HG03442 (cell line): Measurements from ENCODE around the gene HOXB2.

Experiments used
- ATAC-seq: cut with Tn5 transposase; IDR thresholded peaks from one replicate; pipeline ENCODE4 v1.9.1; 2021; ENCODE audit warnings: mild to moderate bottlenecking, moderate library complexity; ENCODE audit not compliant: unreplicated experiment

The HOXB2 gene

DNA sequence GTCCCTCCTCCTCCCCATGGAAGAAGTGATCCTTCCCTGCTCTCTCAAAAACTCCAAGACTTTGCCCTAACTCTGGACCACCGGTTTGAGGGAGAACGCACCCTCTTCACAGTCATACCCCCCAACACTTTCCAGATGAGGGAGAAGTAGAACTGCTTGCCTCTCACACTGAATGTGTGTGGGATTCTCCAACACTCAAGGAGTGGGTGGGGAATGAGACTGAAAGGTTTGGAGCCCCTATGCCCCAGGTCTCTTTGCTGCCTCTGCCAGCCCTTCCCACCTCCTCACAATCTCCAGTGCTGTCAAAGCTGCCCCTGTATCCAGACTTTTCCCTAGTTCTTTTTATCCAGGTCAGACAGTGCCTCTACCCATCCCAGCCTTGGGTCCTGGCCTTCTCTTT, 21.8 kb upstream of the HOXB2 start:
- no peak for ATAC-seq

DNA sequence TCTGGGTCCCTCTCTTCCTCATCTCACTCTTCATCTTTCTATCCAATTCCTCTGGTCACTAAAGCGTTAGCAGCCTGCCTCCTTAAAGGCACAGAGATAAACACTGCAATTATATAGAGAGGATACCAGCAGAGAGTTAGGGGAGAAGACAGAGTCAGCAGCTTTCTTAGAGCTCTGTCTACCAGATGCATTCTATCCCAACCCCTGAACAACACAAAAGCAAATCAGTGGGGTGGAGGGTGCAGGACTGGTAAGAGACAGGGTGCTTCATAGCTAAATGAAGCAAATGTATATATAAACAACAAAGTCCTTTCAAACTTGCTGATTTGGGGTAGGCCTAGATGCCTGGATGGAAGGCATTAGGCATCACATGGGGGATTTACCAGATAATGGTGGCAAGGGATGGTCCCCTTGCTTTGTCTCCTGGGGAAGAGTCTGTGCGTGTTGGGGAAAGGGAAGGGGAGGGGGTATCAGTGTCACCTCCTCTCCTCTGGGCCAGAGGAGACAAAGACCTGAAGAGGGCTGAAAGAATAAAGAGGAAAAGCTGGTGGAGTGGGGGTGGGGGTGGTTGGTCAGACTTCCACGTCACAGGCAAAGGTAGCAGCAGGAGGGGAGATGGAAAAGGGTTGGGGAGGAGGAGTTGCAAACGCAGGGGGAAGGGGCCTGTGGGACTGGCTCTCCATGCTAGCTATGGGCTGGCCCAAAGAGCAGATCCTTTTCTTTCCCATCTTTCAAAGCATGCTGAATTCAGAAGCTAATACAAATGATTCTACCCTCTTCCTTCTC, 21.2 kb upstream of the HOXB2 start:
- no peak for ATAC-seq

DNA sequence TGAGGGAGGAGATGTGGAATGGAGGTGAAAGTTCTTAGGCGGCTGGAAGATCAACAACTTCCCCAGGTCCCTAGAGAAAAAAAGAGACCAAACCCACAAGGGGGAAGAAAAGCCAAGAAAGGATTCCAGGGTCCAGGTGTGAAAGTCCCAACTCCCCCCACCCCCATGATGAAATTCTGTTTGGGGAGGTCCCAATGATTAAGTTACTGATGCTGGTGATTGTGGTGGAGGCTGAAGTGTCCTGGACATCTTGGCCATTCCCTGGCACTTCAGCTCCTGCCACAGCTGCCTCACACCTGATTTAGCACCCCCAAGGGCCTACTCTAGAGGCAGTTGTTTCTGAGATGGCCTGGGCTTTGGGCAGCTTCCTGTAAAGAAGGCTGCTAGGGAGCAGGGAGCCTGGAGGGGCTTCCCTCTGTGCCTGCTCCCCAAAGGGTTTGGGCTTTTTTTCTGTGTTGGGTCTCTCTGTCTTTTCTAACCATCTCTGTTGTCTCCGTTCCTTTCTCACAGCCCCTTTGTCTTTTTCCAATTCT, 20.2 kb upstream of the HOXB2 start:
- ATAC-seq = no peak

DNA sequence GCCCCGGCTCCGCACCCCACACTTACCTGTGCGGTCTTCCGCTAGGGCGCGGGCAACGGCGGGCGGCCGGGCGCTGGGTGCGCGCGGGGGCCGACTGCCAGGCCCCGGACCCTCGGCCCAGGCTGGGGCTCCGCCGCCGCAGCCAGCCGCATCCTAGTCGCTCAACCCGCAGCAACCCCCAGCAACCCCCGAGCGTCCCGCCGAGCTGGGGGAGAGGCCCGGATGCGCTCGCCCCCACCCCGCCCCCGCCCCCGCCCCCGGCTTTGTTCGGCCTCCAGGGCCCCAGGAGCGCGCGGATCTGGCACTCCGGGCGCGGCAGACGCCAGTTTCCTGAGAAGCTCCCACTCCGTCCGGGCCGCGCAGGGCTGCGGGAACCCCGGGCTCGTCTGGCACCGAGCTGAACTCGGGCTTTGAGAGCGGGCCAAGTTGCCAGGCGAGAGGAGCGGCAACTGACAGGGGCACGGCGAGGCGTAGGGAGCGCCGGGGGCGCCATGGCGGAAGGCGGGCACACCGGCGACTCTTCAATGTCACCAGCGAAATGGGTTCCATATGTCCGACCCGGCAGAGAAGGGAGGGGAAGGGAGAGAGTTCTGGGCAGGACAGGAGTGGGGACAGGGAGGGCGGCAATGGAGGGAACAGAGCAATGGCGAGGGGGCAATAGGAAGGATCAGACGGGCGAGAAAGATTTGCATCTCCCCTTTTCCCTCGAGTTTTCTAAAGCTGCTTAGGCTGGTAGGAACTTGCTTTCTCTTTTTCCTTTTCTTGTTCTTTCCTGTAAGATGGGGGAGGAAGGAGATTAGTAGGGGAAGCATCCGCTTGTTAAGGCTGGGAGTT, 19.5 kb upstream of the HOXB2 start:
- no peak for ATAC-seq

DNA sequence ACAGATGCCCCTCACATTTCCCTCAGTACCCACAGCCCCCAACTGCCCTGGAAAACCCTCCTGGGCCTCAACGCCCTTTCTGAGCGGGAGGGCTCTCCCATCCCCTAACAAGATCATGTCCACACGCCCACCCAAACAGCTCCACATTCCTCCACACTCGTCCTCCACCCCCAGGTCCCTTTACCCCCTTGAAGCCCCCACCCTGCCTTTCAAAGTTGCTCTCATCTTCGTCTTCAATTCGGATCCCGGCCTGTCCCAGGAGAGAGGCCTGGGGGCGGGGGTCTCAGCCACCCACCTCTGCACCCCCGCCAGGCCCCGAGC, 18.9 kb upstream of the HOXB2 start:
- ATAC-seq = no peak

DNA sequence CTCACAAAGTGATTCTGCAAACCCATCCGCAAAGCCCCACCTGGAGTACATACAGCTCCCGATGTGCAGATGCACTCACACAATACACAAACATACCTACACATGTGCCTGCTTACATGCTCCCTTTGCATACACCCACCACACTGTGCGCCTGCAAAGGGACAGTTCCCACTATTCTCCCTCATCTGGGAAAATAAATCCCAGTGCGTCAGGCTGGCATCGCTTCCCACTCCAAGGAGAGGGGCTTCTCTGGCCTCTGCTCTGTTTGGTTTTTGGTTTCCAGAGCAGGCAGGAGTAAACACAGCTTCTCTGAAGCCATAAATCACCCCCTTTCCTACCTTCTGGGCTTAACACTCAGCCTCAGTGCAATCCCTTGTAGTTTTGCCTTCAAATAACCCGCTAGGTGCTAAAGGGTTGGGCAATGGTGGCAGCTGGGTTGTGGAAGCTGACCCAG, 18.5 kb upstream of the HOXB2 start:
- no peak for ATAC-seq

DNA sequence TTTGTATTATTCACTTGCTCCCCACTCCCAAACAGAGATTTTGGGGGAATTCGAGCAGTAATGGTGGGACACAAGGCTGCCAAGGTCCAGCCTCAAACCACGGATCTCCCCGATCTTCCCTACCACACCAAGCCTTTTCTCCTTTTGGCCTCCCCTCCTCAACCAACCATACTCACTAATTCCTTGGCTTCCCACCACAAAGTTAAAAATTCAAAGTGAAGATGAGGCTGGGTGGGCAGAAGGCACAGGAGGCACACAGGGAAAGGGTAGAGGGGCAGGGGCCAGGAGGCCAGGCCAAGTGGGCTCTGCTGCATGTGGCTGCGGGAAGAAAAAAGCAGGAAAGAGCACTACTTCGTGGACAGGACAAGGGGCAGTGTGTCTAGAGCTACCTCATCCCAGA, 18.0 kb upstream of the HOXB2 start:
- no peak for ATAC-seq

DNA sequence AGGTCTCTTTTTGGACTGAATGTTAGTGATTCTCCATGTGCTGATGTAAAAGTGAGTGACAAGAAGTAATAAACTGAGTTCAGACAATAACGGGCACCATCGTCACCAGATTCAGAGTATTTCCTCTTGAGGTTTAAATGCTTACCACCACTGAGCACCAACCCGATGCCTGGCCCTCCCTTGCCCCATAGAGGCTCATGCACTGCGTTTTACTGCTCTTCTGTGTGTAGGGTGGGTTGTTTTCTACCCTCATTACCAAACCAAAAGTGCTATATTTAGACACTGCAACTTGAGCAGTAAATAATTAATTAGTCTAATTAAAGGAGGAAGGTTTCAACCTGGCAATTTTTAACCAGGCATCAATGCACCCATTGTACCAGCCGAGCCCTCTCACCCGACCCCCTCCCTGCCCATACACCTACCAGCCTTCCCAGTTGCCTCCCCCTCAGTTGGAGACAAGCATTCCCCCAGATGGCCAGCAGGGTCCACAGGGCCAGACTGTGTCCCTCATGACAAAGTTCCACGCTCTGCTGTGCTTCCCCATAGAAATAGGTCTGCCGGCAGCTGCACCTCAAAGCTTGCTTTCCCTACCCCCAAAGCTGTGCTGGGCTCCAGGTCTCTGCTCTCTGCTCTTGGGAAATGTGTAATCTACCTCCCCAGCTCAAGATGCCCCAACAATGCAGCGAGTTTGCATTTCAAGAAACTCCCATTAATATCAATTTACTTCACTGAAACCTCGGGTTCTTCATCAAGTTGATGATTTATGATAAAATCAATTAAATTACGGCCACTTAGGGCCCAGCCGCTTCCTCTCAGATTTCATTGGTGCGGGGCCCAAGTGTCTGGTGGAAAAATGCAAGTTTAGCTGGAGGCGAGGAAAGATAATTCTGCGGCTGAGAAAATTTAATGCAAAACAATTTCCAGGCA, 17.2 kb upstream of the HOXB2 start:
- no peak for ATAC-seq

DNA sequence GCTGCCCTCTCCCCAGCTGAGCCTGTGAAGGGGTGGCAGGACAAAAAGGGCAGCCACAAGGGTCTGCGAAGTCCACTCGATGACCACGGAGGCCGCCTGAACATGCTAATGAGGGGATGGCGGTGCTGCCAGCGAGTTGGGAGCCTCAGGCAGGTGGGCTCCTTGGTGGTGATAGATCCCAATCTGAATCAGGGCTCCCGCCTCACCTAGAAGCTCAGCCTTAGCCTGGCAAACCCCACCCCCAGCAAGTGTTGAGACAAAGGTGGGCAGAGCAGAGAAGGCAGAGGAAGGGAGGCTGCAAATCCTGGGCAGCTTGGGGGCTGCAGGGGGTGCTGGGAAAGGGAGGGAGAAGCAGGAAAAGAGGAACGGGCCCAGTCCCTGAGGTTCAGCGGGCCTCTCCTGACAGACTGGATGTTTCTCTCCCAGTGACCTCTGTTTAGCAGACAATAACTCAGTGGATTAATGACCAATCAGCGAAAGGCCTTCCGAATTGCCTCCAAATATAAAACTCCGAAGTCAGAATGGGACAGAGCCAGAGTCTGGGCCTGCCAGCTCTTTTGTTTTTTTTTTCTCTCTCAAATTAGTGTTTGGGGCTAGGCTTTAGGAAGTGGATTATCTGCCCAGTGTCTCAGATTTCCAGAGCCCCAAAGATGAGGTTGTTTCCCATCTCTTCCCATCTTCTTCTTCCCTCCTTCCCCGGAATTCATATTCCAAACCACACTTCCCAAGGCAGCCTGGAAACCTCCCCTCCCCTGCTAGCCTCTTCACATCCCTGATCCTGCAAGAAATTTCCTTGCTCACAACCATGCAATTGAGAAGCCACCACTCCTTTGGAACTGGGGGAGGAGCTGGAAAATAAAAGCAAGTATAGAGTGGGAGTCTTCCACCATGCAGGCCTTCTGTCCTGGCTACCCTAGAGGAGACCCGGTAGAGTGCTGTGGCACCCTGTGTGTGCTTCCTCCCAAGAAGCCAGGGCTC, 15.2 kb upstream of the HOXB2 start:
- ATAC-seq = no peak

DNA sequence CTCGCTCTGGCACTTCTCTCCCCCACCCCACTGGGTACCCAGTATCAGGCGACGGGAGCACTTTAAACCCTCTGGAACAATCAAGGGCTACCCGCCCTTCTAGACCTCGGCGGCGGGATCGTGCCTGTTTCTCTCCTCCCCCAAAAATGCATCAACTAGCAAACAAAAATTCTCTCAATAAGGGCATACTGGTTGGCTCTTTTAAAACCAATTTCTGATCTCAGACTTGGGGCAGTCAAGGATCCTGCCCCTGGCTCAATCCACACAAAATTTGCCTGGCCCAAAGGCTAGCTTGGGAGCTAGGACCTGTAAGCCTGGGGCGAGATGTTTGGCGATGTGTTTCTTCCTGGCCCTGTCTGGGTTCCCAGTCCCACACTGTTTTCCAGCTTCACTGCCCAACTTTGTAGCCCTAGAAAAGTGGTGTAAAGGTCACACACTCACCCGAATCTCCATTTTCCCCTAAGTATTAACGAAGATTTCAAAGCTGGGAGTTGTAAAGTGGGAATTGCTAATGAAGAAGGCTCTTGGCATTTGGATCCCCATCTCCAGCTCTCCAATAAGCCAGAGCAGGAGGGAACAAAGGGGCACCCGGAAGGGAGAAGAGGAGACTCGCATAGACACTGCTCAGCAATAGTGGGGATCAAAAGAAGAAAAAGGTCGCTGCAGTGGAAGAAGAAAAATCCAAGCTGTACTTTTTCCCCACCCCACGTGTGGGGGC, 14.4 kb upstream of the HOXB2 start:
- ATAC-seq = no peak

DNA sequence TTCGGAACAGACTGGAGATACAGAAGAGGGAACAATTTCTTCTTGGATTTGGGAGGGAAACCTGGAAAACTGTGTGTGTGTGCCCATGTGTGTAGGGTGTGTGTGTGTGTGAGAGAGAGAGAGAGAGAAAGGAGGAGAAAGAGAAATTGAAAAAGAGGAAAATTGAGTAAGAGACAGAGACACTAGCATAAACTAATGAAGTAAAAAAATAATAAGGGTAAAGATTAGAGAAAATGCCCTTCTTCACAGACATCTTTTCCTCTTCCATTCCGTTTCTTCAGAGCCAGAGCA, 13.9 kb upstream of the HOXB2 start:
- ATAC-seq = no peak

DNA sequence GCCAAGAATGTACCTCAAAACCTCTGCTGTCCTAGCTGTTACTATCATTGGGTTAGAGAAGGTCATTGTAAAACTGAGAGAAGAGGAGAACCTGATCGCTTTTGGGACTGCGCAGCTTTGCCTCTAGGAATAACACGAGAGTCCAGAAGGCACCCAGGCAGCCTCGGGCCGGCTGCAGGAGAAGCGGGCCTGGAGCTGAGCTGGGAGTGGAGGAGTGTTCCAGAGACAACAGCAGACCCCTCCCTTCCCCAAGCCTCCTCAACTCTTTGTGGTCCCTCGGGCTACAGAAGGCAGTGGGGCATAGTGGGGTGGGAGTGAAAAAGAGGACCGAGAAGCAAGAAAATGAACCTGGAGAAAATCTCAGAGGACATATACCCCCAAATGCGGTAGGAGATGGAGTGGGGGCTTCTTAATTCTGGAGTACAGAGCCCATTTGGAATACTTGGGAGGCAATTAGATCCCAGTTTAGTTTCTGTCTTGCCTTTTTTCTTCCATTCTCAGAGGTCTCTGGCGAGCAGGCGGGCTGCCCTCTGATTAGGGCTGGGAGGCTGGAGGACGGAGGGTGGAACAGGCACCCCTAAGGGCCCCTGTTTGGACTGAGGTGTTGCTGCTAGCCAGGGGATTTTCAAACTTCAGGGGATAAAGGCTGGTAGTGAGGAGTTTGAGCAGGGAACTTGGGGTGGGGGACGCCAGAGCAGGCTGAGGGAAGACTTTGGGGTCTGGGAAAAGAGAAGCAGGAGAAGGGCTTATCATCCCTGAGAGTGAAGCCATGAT, 13.3 kb upstream of the HOXB2 start:
- no peak for ATAC-seq

DNA sequence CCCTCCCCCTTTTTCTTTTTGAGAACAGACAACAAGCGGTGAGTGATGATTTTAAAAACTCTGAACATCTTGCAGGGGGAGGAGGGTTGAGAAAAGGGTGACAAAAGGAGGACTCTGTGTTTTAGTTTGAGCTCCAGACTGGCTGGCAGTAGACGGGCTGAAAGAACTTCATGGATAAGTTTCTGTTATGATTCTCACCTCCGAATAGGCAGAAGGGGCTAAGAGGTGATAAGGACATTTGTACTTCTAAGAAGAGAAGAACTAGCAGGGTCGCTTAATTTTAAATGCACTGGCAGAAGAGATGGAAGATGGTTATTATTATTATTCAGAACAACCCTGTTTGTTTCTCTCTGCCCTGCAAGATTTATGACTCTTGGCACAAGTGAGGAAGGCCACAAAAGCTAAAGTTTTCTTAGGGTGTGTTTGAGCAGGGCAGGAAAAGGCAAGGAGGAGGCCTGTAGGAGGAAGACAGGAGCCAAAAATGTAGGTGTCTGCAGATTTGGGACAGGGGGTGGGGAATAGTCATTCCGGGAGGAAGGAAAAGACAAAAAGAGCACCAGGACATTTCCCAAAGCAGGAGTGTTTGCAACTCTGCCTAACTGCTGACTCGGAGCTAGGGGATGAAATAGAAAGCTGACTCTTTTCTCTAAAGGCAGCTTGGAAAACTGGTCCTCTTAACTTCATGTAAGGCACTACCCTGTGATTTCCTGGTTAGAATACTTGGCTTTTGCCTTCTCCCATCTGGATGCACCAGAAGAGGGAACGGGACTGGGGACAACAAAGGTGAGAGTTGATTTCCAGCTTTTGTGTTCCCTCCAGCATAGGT, 11.9 kb upstream of the HOXB2 start:
- no peak for ATAC-seq

DNA sequence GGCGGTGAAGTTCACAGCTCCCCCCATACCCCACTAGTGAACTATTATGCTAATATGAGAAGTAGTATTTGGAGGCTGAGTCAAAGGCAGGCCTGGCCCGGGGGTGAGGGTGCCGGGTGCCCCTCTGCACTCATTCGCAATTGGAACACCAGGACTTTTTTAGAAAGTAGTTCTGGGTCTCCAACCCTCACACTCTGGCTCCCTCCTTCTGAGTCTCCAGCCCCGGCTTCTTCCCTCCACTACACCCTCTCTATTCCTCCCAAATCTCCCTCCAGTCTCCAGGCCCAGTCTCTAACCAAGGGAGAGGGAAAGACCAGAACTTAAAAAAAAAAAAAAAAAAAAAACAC, 11.3 kb upstream of the HOXB2 start:
- no peak for ATAC-seq

DNA sequence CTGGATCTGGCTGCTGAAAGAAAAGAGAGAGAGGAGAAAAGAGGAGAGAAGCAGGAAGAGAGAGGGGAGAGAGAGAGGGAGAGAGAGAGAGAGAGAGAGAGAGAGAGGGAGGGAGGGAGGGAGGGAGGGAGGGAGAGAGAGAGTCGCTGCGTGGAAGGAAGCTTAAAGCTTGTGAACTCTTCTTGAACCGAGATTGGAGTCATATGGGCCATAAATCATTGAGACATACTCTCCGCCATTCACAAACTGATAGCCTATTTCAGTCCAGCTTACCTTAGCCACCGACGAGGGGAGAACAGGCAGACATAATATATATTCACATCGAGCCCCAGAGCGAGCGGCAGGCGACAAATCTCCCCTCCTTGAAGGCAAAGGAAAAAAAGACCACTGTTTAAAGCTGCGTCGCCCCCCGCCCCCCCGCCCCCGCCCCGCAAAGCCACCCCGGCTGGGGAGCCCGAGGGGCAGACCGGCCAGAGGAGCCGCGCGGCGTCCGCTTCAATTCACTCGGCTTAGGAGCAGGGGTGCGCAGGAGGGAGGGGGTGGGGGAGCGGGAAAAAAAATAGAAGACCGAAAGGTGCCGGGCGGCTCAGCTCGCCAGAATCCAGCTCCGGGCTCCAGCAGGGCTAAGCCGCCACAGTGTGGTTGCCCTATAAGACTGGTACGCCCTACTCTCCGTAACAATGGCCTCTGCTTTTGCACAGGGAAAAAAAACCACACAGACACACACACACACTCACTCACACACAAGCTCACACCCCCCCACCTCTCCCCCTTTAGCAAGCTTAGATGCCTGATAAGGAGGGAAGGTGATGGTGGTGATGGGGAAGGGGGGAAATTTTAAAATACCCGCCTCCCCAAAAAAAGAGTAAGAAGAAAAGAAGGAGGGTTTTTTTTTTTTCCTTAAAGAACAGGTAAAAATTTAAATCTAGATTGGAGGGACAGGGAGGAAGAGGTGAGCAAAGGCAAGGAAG, 10.6 kb upstream of the HOXB2 start:
- no peak for ATAC-seq

DNA sequence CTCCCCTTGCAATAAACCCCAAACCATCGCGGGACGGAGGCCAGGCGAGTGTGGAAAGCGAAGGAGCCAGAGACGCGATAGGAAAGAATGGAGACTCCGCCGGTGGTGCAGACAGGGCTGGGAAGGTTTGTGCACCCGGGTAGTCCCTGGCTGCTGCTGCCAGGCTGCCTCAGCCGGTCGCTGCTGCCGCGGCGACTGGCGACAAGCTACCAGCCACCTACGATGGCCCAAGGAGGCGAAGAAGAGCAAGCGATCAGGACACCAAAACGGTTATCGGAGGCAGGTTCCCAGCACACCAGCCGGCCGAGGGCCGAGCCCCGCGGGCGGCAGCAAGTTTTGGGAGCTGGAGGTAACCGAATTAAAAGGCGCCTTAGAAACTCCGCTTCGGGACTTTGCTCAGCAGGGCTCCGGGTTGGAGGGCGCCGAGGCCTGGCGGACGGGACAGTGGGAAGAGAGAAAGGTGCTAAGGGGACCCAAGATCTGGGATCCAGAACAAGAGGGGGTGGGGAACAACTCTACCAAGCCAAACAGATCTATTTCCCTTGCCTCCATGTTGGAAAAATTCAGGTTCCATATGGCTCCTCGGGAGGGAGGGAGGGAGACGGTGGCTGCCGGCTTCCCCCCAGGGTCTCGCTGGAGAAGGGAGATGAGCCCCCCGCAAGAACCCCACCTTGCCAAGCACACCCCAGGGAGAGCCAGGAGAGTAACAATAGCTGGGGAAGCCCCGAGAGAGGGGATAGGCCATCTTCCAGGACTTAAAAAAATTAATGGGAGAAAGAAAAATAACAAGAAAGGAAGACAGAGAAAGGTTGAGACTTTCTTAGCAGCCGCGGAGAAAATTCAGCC, 9.7 kb upstream of the HOXB2 start:
- no peak for ATAC-seq
